Activated CD4-positive, CD25-positive, alpha-beta regulatory T cell treated with anti-CD3 and anti-CD28 coated beads, Interleukin-2, amount 50 U/mL, for 24 hours (primary cell): ENCODE results near the gene APLF.

ENCODE experiments used
- ATAC-seq, 2 donors: fragments of 150-1000 bp; cut with Tn5 transposase; one replicate each; pipeline ENCODE4 v1.10.0; 2021; ENCODE audit warnings: mild to moderate bottlenecking in 1 of 2, moderate library complexity in 1 of 2

The APLF gene

GRCh38 chr2:68467077-68467960 is at the start of gene APLF, which contains the start of gene FBXO48:
APLF (plus strand) TSS chr2:68467585; CDS start chr2:68467732, 147 bp downstream.
FBXO48 (minus strand) TSS chr2:68467294; CDS start chr2:68465145, 2,149 bp downstream.
- ATAC-seq: peak; percentile 90 to 92

GRCh38 chr2:68417926-68418325 is 49.5 kb upstream of the APLF start:
- ATAC-seq: no peak

GRCh38 chr2:68418419-68418818 is 49.0 kb upstream of the APLF start:
- ATAC-seq: no peak

- ATAC-seq: no peak
These were observed 48.5 kb upstream of the APLF start for GRCh38 chr2:68418855-68419254.

- ATAC-seq: no peak
These were observed 47.0 kb upstream of the APLF start for GRCh38 chr2:68420254-68420910.

GRCh38 chr2:68423966-68424650 is 43.3 kb upstream of the APLF start:
- ATAC-seq: peak; percentile 81 to 84

- ATAC-seq: no peak
These were observed 41.9 kb upstream of the APLF start for GRCh38 chr2:68425503-68425902.

GRCh38 chr2:68426446-68426845 is 40.9 kb upstream of the APLF start:
- ATAC-seq: no peak

- ATAC-seq: peak; percentile 62 to 70
These were observed 40.4 kb upstream of the APLF start for GRCh38 chr2:68426848-68427579.

GRCh38 chr2:68428126-68428525 is 39.3 kb upstream of the APLF start:
- ATAC-seq: no peak

- ATAC-seq: no peak
These were observed 38.6 kb upstream of the APLF start for GRCh38 chr2:68428746-68429145.

- ATAC-seq: no peak
These were observed 38.0 kb upstream of the APLF start for GRCh38 chr2:68429311-68429826.

GRCh38 chr2:68431316-68431972 is 35.9 kb upstream of the APLF start:
- ATAC-seq: no peak

GRCh38 chr2:68432696-68433658 is 34.4 kb upstream of the APLF start:
- no peak for ATAC-seq

- no peak for ATAC-seq
These were observed 32.4 kb upstream of the APLF start for GRCh38 chr2:68434981-68435380.

- ATAC-seq: no peak
These were observed 31.8 kb upstream of the APLF start for GRCh38 chr2:68435615-68436014.

GRCh38 chr2:68436270-68436669 is 31.1 kb upstream of the APLF start:
- ATAC-seq: no peak

GRCh38 chr2:68438455-68439303 is 28.7 kb upstream of the APLF start:
- no peak for ATAC-seq

GRCh38 chr2:68441179-68441993 is 26.0 kb upstream of the APLF start:
- peak; percentile 97 to 99 for ATAC-seq
